ENCODE results near the gene OR1J1.

Gene OR1J1

GRCh38 chr9:122444041-122444733 lies 33.5 kb downstream of the OR1J1 start:
- no peak for DNase-seq

GRCh38 chr9:122442568-122442967 lies 35.2 kb downstream of the OR1J1 start:
- no peak for DNase-seq

All from NCI-H1417 treated with DMSO at 0.1 percent for 48 hours (cell line).